Tibial artery (tissue), 4 donors: Measurements from ENCODE around the gene SKIDA1.

Experiments
- DNase-seq, 2 donors: peaks; one replicate each; pipeline ENCODE4 v3.0.0-alpha.2; 2019
- H3K27ac ChIP-seq, 2 donors: fragments of 200-600 bp; sonication (generic) in 1 of 2; 1 replicate in 1 of 2; 2 replicates in 1 of 2; pipeline ENCODE4 v1.5.1; 2018 to 2019; ENCODE audit warnings: mild to moderate bottlenecking in 1 of 2
- H3K27me3 ChIP-seq, 2 donors: fragments of 200-600 bp; sonication (generic) in 1 of 2; one replicate each; pipeline versions ENCODE4 v1.5.1 to v1.6.0; 2016 to 2019
- H3K36me3 ChIP-seq, 3 donors: fragments of 200-600 bp; sonication (generic) in 2 of 3; one replicate each; pipeline ENCODE4 v1.5.1; 2016 to 2019; ENCODE audit warnings: mild to moderate bottlenecking in 2 of 3
- H3K4me1 ChIP-seq, 4 donors: fragments of 200-600 bp; sonication (generic) in 2 of 4; 1 replicate in 3 of 4; 2 replicates in 1 of 4; pipeline ENCODE4 v1.5.1; 2016 to 2019
- H3K4me3 ChIP-seq, 2 donors: fragments of 200-600 bp; sonication (generic) in 1 of 2; 1 replicate in 1 of 2; 2 replicates in 1 of 2; pipeline ENCODE4 v1.5.1; 2018 to 2019; ENCODE audit warnings: mild to moderate bottlenecking in 2 of 2
- H3K9me3 ChIP-seq, 3 donors: fragments of 200-600 bp; sonication (generic) in 1 of 3; one replicate each; pipeline ENCODE4 v1.5.1; 2016 to 2019
- intact Hi-C: fragments of 100-400 bp; cut with DNase I; formaldehyde crosslinking; loops from one replicate; pipeline ENCODE4 v1.15.0; 2023; ENCODE audit warnings: low total_unique reads
- TF ChIP-seq, protein P1 (sequence below), 2 experiments: fragments of 200-600 bp in 1 of 2; fragments of 450-650 bp in 1 of 2; IDR thresholded peaks; one replicate each; pipeline ENCODE4 v1.5.1; 2017 to 2019; ENCODE audit warnings: antibody characterized with exemption in 2 of 2, mild to moderate bottlenecking in 1 of 2, moderate library complexity in 1 of 2

The SKIDA1 gene

GRCh38 chr10:21526860-21527597, 1.5 kb upstream of the SKIDA1 start:
- intact Hi-C loops = no loop called here

DNA sequence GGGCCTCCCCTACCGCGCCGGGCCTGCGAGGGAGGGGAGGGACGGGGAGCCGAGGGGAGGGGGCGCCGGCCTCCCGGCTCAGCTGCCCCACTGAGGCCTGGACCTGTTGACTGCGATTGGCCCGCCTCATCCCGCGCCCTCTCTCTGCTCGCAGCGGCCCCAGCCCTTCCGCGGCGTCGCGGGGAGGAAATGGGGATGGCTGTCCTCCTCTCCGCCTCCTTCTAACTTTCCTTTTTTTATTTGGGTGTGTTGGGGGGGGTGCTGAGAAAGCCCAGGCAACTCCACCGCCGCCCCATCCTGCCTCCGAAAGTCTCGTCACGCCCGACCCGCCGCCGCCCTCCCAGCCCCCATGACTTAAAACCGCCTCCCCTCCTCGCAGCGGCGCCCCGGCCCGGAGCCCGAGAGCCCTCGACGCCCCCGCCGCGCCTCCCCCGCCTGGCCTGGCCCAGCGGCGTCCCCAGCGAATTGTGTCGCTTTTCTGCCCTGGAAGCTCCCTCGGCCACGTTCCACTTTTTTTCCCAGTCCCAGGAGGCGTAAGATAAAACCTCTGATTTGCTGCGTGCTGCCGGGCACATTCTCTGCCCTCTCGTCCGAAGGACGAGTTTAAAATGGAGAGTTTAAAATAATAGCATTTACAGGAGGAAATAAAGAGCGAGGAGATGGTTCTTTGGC, 842 bp upstream of the SKIDA1 start:
- TF ChIP-seq, protein P1, sequence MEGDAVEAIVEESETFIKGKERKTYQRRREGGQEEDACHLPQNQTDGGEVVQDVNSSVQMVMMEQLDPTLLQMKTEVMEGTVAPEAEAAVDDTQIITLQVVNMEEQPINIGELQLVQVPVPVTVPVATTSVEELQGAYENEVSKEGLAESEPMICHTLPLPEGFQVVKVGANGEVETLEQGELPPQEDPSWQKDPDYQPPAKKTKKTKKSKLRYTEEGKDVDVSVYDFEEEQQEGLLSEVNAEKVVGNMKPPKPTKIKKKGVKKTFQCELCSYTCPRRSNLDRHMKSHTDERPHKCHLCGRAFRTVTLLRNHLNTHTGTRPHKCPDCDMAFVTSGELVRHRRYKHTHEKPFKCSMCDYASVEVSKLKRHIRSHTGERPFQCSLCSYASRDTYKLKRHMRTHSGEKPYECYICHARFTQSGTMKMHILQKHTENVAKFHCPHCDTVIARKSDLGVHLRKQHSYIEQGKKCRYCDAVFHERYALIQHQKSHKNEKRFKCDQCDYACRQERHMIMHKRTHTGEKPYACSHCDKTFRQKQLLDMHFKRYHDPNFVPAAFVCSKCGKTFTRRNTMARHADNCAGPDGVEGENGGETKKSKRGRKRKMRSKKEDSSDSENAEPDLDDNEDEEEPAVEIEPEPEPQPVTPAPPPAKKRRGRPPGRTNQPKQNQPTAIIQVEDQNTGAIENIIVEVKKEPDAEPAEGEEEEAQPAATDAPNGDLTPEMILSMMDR (IDR thresholded peaks at IDR 0.05) = no peak
- H3K27me3 ChIP-seq = peaks cover 0 to 20% of the 10 kb centered on the region in 2 donors
- no peaks in the 10 kb centered on the region for H3K4me1 ChIP-seq
- H3K36me3 ChIP-seq = no peaks in the 10 kb centered on the region
- intact Hi-C loops = no loop called here
- H3K4me3 ChIP-seq = peak overlapping the region; percentile 83 to 90
- H3K27ac ChIP-seq = peak overlapping the region; percentile 92 to 99
- DNase-seq = peak; percentile 80 to 91
- no peaks in the 10 kb centered on the region for H3K9me3 ChIP-seq

More at GRCh38 chr10:21526860-21527597, 1.5 kb upstream of the SKIDA1 start:
- no peaks in the 10 kb centered on the region for H3K9me3 ChIP-seq
- peak overlapping the region; percentile 92 to 99 for H3K27ac ChIP-seq
- DNase-seq = peak; percentile 59 to 86
- peak overlapping the region; percentile 83 to 90 for H3K4me3 ChIP-seq
- H3K36me3 ChIP-seq = no peaks in the 10 kb centered on the region
- TF ChIP-seq, protein P1 (IDR thresholded peaks at IDR 0.05) = no peak
- no peaks in the 10 kb centered on the region for H3K4me1 ChIP-seq
- H3K27me3 ChIP-seq = peaks cover 0 to 13% of the 10 kb centered on the region in 2 donors

DNA sequence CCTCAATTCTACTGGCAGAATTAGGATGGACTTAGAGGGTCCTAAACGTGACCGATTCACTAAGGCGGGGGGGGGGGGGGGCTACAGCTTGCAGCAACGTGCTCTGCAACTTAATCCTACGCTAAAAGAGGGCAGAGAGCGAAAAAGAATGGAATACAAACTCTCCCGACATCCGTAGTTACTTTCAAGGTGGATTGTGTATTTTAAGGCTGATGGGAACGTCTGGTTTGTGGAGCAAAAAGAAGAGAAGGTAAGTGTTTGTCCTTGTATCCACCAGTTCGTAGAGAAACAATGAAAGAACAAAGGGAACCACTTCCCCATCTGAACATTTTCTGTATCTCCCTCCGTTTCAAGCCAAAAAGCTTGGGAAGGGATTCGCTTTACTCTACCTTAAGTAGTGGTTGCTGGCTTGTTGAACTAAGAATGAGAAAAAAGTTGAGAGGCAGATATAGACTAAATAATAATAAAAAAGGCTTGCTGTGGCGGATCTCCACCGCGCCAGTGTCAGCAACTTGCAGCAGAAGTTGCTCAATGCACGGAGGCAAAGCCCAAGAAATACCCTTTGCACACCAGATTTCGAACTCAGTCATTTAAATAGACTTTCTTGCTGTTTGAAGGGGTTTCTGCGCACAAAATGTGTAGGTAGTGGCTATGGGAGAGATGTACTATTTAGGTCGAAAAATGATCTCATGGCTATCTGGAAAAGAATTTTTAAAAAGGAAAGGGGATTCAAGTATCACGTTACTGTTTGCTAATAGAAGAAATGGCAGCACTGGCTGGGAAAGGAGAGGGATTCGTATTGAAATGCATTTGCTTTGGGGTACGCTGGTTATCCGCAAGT, 736 bp downstream of the SKIDA1 start:
- Histone ChIP-seq H3K4me3 (peak overlapping the region; percentile 83 to 90), H3K9me3 (no peaks in the 10 kb centered on the region), H3K27ac (peak overlapping the region; percentile 92 to 99), H3K4me1 (no peaks in the 10 kb centered on the region), H3K27me3 (peaks cover 0 to 36% of the 10 kb centered on the region in 2 donors), H3K36me3 (no peaks in the 10 kb centered on the region)
- intact Hi-C loops = no loop called here
- no peak for DNase-seq
- TF ChIP-seq, protein P1 (IDR thresholded peaks at IDR 0.05) = no peak

DNA sequence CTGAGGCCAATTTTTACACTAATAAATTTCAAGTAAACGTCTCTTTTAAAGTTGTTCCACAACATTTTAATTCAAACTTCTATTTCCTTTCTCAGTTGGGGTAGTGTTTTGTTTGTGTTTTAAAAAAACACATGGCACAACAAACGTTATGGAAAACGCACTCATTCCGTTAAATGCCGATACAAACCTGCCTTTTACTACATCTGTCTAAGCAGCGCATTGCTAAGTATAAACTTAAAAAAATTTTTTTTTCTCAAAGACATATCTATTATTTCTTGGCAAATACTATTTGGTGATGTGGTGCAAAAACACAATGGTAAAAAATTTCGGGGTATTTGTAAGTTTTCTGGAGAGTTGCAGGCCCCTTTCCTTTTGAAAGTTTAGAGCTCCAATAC, 1.4 kb downstream of the SKIDA1 start:
- Histone ChIP-seq H3K27me3 (peaks cover 0 to 42% of the 10 kb centered on the region in 2 donors), H3K9me3 (no peaks in the 10 kb centered on the region), H3K4me3 (peak overlapping the region in 1 of 2 donors; percentile 83), H3K27ac (peak overlapping the region in 1 of 2 donors; percentile 92), H3K4me1 (peaks cover 0 to 5% (median 0%) of the 10 kb centered on the region in 4 donors), H3K36me3 (no peaks in the 10 kb centered on the region)
- intact Hi-C loops = no loop called here
- TF ChIP-seq, protein P1 (IDR thresholded peaks at IDR 0.05) = no peak
- DNase-seq = no peak

- Histone ChIP-seq H3K36me3 (no peaks in the 10 kb centered on the region), H3K27ac (no peak overlapping the region), H3K4me3 (no peak overlapping the region), H3K4me1 (peaks cover 0 to 5% (median under 1%) of the 10 kb centered on the region in 4 donors), H3K9me3 (no peaks in the 10 kb centered on the region), H3K27me3 (peaks cover 0 to 48% of the 10 kb centered on the region in 2 donors)
- DNase-seq = no peak
- intact Hi-C loops = no loop called here
- TF ChIP-seq, protein P1 (IDR thresholded peaks at IDR 0.05) = no peak
These were observed 1.9 kb downstream of the SKIDA1 start for GRCh38 chr10:21523557-21524008.
